K562 (cell line): ENCODE results near the gene SLC9B1. TPM values are rescaled to one million over a fixed set of nuclear protein-coding genes. Genes with fewer than 3 reads are reported as not detected.

Experiments
- E2F8 ChIP-seq: fragments of 450-650 bp; IDR thresholded peaks from 2 replicates; pipeline ENCODE4 v1.7.1; 2018; ENCODE audit warnings: mild to moderate bottlenecking, low read depth; ENCODE audit not compliant: partially characterized antibody
- FOXA1 ChIP-seq: fragments of 450-650 bp; IDR thresholded peaks from 2 replicates; pipeline ENCODE4 v1.6.1; 2016; ENCODE audit warnings: mild to moderate bottlenecking, borderline replicate concordance
- FUS ChIP-seq: fragments of 200-400 bp; formaldehyde crosslinking; optimal IDR thresholded peaks from 2 replicates; pipeline ENCODE3; 2017; ENCODE audit warnings: low read depth, low read length
- MEF2A ChIP-seq: IDR thresholded peaks from 2 replicates; pipeline ENCODE4 v1.6.1; 2011; ENCODE audit warnings: low read depth, mild to moderate bottlenecking, low read length, moderate library complexity; ENCODE audit not compliant: control insufficient read depth
- MLLT1 ChIP-seq, 2 experiments: fragments of 450-650 bp; IDR thresholded peaks; 2 replicates each; pipeline ENCODE4 v1.6.1; 2016
- RAD21 ChIP-seq, 2 experiments: fragments of 250-450 bp in 1 of 2; fragments of 450-650 bp in 1 of 2; sonication (Bioruptor Pico) in 1 of 2; formaldehyde crosslinking in 1 of 2; IDR thresholded peaks in 1 of 2; conservative IDR thresholded peaks in 1 of 2; 2 replicates each; pipeline versions ENCODE4 v1.4.0 to v1.8.0; 2020 to 2022; ENCODE audit warnings: mild to moderate bottlenecking in 2 of 2, moderate library complexity in 1 of 2
- RFX7 ChIP-seq: fragments of 250-450 bp; sonication (Bioruptor Pico); IDR thresholded peaks from 2 replicates; pipeline ENCODE4 v1.5.1; 2021; ENCODE audit warnings: mild to moderate bottlenecking
- RREB1 ChIP-seq: fragments of 250-450 bp; sonication (Bioruptor Pico); IDR thresholded peaks from 2 replicates; pipeline ENCODE4 v1.4.0; 2020
- SMC3 ChIP-seq: conservative IDR thresholded peaks from 2 replicates; pipeline ENCODE4 v1.6.1; 2011; ENCODE audit warnings: low read depth, low read length, improper control_type of control experiment; ENCODE audit not compliant: insufficient read depth
- TCFL5 ChIP-seq: fragments of 250-450 bp; sonication (Bioruptor Pico); conservative IDR thresholded peaks from 2 replicates; pipeline ENCODE4 v1.6.1; 2021; ENCODE audit warnings: mild to moderate bottlenecking, moderate library complexity, matching md5 sums
- TEAD2 ChIP-seq: fragments of 450-650 bp; IDR thresholded peaks from 2 replicates; pipeline ENCODE4 v1.6.1; 2016; ENCODE audit warnings: missing genetic modification characterization, control low read depth, missing compliant biosample characterization
- ZBTB17 ChIP-seq: fragments of 450-650 bp; formaldehyde crosslinking; IDR thresholded peaks from 2 replicates; pipeline ENCODE4 v1.4.0; 2020; ENCODE audit warnings: mild to moderate bottlenecking
- ZFP36 ChIP-seq: fragments of 150-350 bp; IDR thresholded peaks from 2 replicates; pipeline ENCODE4 v1.6.1; 2018; ENCODE audit warnings: low read length, low read depth; ENCODE audit not compliant: partially characterized antibody
- ZFPM2 ChIP-seq: fragments of 250-450 bp; sonication (Bioruptor Pico); IDR thresholded peaks from 2 replicates; pipeline ENCODE4 v1.5.1; 2022; ENCODE audit warnings: mild to moderate bottlenecking
- ZNF436 ChIP-seq: fragments of 250-450, 450-650 bp; sonication (Bioruptor Pico); formaldehyde crosslinking; IDR thresholded peaks from 2 replicates; pipeline ENCODE4 v1.7.0; 2020; ENCODE audit warnings: mild to moderate bottlenecking
- polyA plus RNA-seq, 8 experiments: library from polyadenylated mRNA; depleted of rRNA in 4 of 8; stranded (reverse) in 5 of 8; unstranded in 3 of 8; fragments of >200 nt; fragmentation: Nextera tagmentation in 2 of 8; fragmentation: Illumina TruSeq in 1 of 8; extraction: Ambion mirVana in 2 of 8; extraction: Trizol in 1 of 8; gene quantifications; 2 replicates each; pipeline versions ENCODE4 v1.2.1 to v1.2.3, GENCODE V29; 2011 to 2014; ENCODE audit warnings: inconsistent platforms in 1 of 8, missing spikeins in 1 of 8
- total RNA-seq, 7 experiments: library from RNA; depleted of rRNA in 6 of 7; stranded (reverse); fragments of >200 nt in 6 of 7; fragmentation: Illumina TruSeq in 2 of 7; extraction: Trizol in 2 of 7; gene quantifications; 2 replicates each; pipeline versions ENCODE4 v1.2.1 to v1.2.3, GENCODE V29; 2011 to 2021; ENCODE audit warnings: low replicate concordance in 1 of 7

The SLC9B1 gene
- total and polyA plus RNA-seq, 9 of the 15 experiments (the other 6 are each of a cell fraction or from before 2014, with no cell fraction given): 0.21 to 1.3 (median 0.51) TPM

GRCh38 chr4:103008875-103009729 is 10.4 kb downstream of the SLC9B1 start (continued):
- TF ChIP-seq RFX7 (CRISPR knock-in tag): no peak
- no peak for TF ChIP-seq FOXA1
- TF ChIP-seq TCFL5 (CRISPR knock-in tag): no peak
- no peak for TF ChIP-seq ZBTB17
- peak; percentile 92 for TF ChIP-seq SMC3
- no peak for TF ChIP-seq MLLT1 (IDR thresholded peaks at IDR 0.05)
- no peak for TF ChIP-seq ZFP36
- TF ChIP-seq MEF2A: no peak
- no peak for TF ChIP-seq FUS
- no peak for TF ChIP-seq RREB1 (CRISPR knock-in tag)
- TF ChIP-seq RAD21 (CRISPR knock-in tag; conservative IDR thresholded peaks at IDR 0.05 in 1 of 2, IDR thresholded peaks at IDR 0.05 in 1 of 2): peak; percentile 94 to 97
- no peak for TF ChIP-seq TEAD2 (tag)
- TF ChIP-seq E2F8: no peak
- no peak for TF ChIP-seq ZFPM2 (CRISPR knock-in tag)
- TF ChIP-seq ZNF436 (CRISPR knock-in tag): no peak
